Omental fat pad (tissue), 4 donors: Measurements from ENCODE around the gene CNTLN. TPM values are rescaled to one million over a fixed set of nuclear protein-coding genes. Genes with fewer than 3 reads are reported as not detected.

ENCODE experiments used
- ATAC-seq: fragments of 150-250 bp; one replicate; pipeline ENCODE4 v1.9.1; 2016; ENCODE audit warnings: mild to moderate bottlenecking, moderate library complexity; ENCODE audit not compliant: low FRiP score
- DNase-seq: peaks from one replicate; pipeline ENCODE4 v3.0.0-alpha.2; 2019; ENCODE audit warnings: low spot score
- CTCF ChIP-seq, 3 donors: fragments of 450-650 bp; IDR thresholded peaks; one replicate each; pipeline ENCODE4 v1.5.1; 2016 to 2017; ENCODE audit warnings: antibody characterized with exemption in 3 of 3, mild to moderate bottlenecking in 3 of 3, moderate library complexity in 2 of 3
- total RNA-seq, 4 donors: library from RNA; depleted of rRNA; stranded (reverse); fragments of >200 nt; gene quantifications; one replicate each; pipeline ENCODE4 v1.1.0, GENCODE V29; 2016

The CNTLN gene
- total RNA-seq, 4 donors from 2014 or later, result 7.7 to 21.1 (median 13.0) TPM

GRCh38 chr9:17401858-17402257, 267.0 kb downstream of the CNTLN start:
- ATAC-seq, result no peak
- no peak for DNase-seq
- TF ChIP-seq CTCF (IDR thresholded peaks at IDR 0.05), result no peak

- DNase-seq, result no peak
- no peak for TF ChIP-seq CTCF (IDR thresholded peaks at IDR 0.05)
Observed at GRCh38 chr9:17402309-17402708, 267.5 kb downstream of the CNTLN start.

GRCh38 chr9:17403539-17403938, 268.7 kb downstream of the CNTLN start:
- ATAC-seq (no peak), DNase-seq (no peak)
- TF ChIP-seq CTCF (IDR thresholded peaks at IDR 0.05), result no peak

More at GRCh38 chr9:17402309-17402708, 267.5 kb downstream of the CNTLN start:
- ATAC-seq, result no peak

GRCh38 chr9:17414986-17415385, 280.1 kb downstream of the CNTLN start:
- DNase-seq (no peak), ATAC-seq (no peak)
- TF ChIP-seq CTCF (IDR thresholded peaks at IDR 0.05), result no peak

- no peak for DNase-seq
- no peak for ATAC-seq
- no peak for TF ChIP-seq CTCF (IDR thresholded peaks at IDR 0.05)
Observed at GRCh38 chr9:17422994-17423680, 288.3 kb downstream of the CNTLN start.

- ATAC-seq (no peak), DNase-seq (no peak)
Observed at GRCh38 chr9:17423681-17424011, 288.8 kb downstream of the CNTLN start.

More at GRCh38 chr9:17423681-17424011, 288.8 kb downstream of the CNTLN start:
- TF ChIP-seq CTCF (IDR thresholded peaks at IDR 0.05), result no peak
